Vagina (tissue), 2 donors: ENCODE results near the gene DMD. TPM values are rescaled to one million over a fixed set of nuclear protein-coding genes. Genes with fewer than 3 reads are reported as not detected.

ENCODE experiments used
- DNase-seq, 2 donors: peaks; one replicate each; pipeline ENCODE4 v3.0.0-alpha.2; 2017; ENCODE audit errors: extremely low spot score in 2 of 2
- H3K27ac ChIP-seq: fragments of 200-600 bp; sonication (generic); one replicate; pipeline ENCODE4 v1.5.1; 2019
- H3K27me3 ChIP-seq: fragments of 200-600 bp; sonication (generic); one replicate; pipeline ENCODE4 v1.5.1; 2019
- H3K36me3 ChIP-seq, 2 donors: fragments of 200-600 bp; sonication (generic); one replicate each; pipeline ENCODE4 v1.5.1; 2017 to 2019
- H3K4me1 ChIP-seq: fragments of 200-600 bp; sonication (generic); one replicate; pipeline ENCODE4 v1.5.1; 2019
- H3K4me3 ChIP-seq, 2 donors: fragments of 200-600 bp; sonication (generic); 1 replicate in 1 of 2; 2 replicates in 1 of 2; pipeline ENCODE4 v1.5.1; 2016 to 2019
- H3K9me3 ChIP-seq: fragments of 200-600 bp; sonication (generic); one replicate; pipeline ENCODE4 v1.5.1; 2019
- CTCF ChIP-seq, 3 experiments: fragments of 450-650 bp in 2 of 3; fragments of 200-600 bp in 1 of 3; sonication (generic) in 1 of 3; IDR thresholded peaks; one replicate each; pipeline ENCODE4 v1.5.1; 2017 to 2019; ENCODE audit warnings: antibody characterized with exemption in 3 of 3, mild to moderate bottlenecking in 2 of 3, moderate library complexity in 2 of 3
- POLR2A ChIP-seq, 2 donors: fragments of 450-650 bp; IDR thresholded peaks; one replicate each; pipeline ENCODE4 v1.6.1; 2017; ENCODE audit warnings: antibody characterized with exemption in 2 of 2, mild to moderate bottlenecking in 2 of 2, moderate library complexity in 2 of 2
- POLR2AphosphoS5 ChIP-seq, 2 donors: sonication (generic); formaldehyde crosslinking; IDR thresholded peaks; one replicate each; pipeline ENCODE4 v1.9.0; 2017; ENCODE audit warnings: antibody characterized with exemption in 2 of 2, mild to moderate bottlenecking in 2 of 2, low read depth in 1 of 2; ENCODE audit not compliant: insufficient read depth in 1 of 2
- intact Hi-C: fragments of 100-400 bp; cut with DNase I; formaldehyde crosslinking; loops from one replicate; pipeline ENCODE4 v1.15.1; 2023
- total RNA-seq: library from RNA; depleted of rRNA; stranded (reverse); fragments of >200 nt; gene quantifications from one replicate; pipeline ENCODE4 v1.2.3, GENCODE V29; 2016

The DMD gene
- total RNA-seq, 1 donor from 2014 or later = 25.8 TPM

DNA sequence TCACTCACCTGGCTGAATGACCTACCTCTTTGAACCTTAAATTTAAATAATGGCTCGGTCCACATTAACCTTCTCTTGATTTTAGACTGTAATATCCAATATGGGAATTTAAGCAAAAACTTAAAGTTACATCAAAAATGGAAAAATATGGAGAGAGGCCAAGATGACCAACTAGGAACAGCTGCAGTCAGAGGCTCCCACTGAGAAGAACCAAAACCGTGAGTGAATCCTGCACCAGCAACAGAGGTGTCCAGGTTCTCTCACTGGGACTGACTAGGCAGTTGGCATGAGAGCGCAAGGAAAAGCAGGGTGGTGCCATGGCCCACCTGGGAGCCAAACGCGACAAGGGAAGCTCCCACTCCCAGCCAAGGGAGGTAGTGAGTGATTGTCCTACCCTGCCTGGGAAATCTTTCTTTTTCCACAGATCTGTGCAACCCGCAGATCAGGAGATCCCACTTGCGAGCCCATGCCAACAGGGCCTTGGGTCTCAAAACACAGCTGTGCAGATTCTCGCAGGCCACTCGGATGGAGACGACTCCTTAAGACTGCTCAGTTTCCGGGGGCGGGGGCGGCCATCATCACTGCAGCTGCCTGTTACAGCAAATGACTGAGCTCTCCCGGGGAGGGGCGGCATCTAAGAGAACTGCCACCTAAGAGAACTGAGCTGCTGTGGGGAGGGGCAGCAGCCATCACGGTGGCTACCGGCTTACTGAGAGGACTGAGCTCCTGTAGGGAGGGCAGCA lies 343.4 kb downstream of the DMD start:
- TF ChIP-seq CTCF (IDR thresholded peaks at IDR 0.05) (no peak), POLR2AphosphoS5 (IDR thresholded peaks at IDR 0.05; ENCODE audit: insufficient read depth in 1 of 2, low read depth in 1 of 2) (no peak), POLR2A (IDR thresholded peaks at IDR 0.05) (no peak)
- Histone ChIP-seq H3K27ac (no peak overlapping the region), H3K36me3 (no peaks in the 10 kb centered on the region), H3K4me3 (no peak overlapping the region), H3K4me1 (no peaks in the 10 kb centered on the region), H3K27me3 (no peaks in the 10 kb centered on the region), H3K9me3 (no peaks in the 10 kb centered on the region)
- intact Hi-C loops = no loop called here
- DNase-seq = no peak

- H3K4me3 ChIP-seq = no peak overlapping the region
- H3K36me3 ChIP-seq = no peaks in the 10 kb centered on the region
- TF ChIP-seq CTCF (IDR thresholded peaks at IDR 0.05) = no peak
- TF ChIP-seq POLR2A (IDR thresholded peaks at IDR 0.05) = no peak
- no peak for TF ChIP-seq POLR2AphosphoS5 (IDR thresholded peaks at IDR 0.05; ENCODE audit: insufficient read depth in 1 of 2, low read depth in 1 of 2)
- no peaks in the 10 kb centered on the region for H3K9me3 ChIP-seq
- no peaks in the 10 kb centered on the region for H3K27me3 ChIP-seq
- DNase-seq = no peak
- intact Hi-C loops = no loop called here
- no peaks in the 10 kb centered on the region for H3K4me1 ChIP-seq
- no peak overlapping the region for H3K27ac ChIP-seq
These were observed 359.1 kb downstream of the DMD start for GRCh38 chrX:32852203-32852602.

GRCh38 chrX:32851556-32851955 lies 359.8 kb downstream of the DMD start:
- H3K27me3 ChIP-seq = no peaks in the 10 kb centered on the region
- no peak for TF ChIP-seq CTCF (IDR thresholded peaks at IDR 0.05)
- TF ChIP-seq POLR2A (IDR thresholded peaks at IDR 0.05) = no peak
- no peak for TF ChIP-seq POLR2AphosphoS5 (IDR thresholded peaks at IDR 0.05; ENCODE audit: insufficient read depth in 1 of 2, low read depth in 1 of 2)
- no peak for DNase-seq
- H3K27ac ChIP-seq = no peak overlapping the region
- intact Hi-C loops = no loop called here
- no peak overlapping the region for H3K4me3 ChIP-seq
- H3K9me3 ChIP-seq = no peaks in the 10 kb centered on the region
- no peaks in the 10 kb centered on the region for H3K4me1 ChIP-seq
- no peaks in the 10 kb centered on the region for H3K36me3 ChIP-seq

DNA sequence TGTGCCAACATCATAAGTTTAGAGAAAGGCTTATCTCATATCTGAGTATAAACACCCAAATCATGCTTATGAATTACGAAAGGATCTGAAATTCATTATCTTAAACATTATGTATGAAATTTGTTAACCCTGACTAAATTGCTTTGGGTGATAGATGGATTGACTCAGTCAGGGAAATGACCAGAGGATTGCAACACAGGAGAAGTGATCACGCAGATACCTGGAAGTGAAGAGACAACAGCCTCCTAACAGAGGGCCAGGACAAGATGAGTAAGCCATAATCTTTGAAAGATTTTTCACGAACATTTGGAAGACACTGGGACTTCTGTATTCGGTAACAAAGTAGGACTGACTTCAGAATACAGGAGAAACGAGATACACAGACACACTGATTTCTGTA lies 363.4 kb downstream of the DMD start:
- no peaks in the 10 kb centered on the region for H3K4me1 ChIP-seq
- intact Hi-C loops = loop anchor here (5.0 kb wide), 1 partner anchor 776 kb away; no protein-coding TSS in a partner anchor
- TF ChIP-seq POLR2AphosphoS5 (IDR thresholded peaks at IDR 0.05; ENCODE audit: insufficient read depth in 1 of 2, low read depth in 1 of 2) = no peak
- TF ChIP-seq CTCF (IDR thresholded peaks at IDR 0.05) = no peak
- no peak for TF ChIP-seq POLR2A (IDR thresholded peaks at IDR 0.05)
- no peak overlapping the region for H3K27ac ChIP-seq
- H3K9me3 ChIP-seq = no peaks in the 10 kb centered on the region
- H3K36me3 ChIP-seq = no peaks in the 10 kb centered on the region
- no peak for DNase-seq
- H3K27me3 ChIP-seq = no peaks in the 10 kb centered on the region
- no peak overlapping the region for H3K4me3 ChIP-seq

DNA sequence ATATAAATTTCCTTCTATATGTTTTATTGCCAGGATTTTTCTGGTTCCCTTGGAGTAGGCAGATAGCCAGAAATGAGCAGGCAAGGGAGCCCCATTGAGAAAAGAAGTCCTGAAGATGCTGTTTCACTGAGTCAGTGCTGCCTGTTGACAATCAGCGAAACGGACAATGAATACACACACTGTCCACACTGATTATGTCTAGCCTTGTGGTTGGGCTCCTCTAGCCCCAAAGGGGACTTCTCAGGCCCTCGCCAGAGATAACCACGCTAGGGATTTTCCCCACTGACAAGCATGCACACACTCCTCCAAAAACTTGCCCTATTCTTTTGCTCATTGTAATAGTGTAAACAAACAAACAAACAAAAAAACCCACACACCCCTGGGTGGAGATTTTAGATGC lies 369.3 kb downstream of the DMD start:
- no peaks in the 10 kb centered on the region for H3K9me3 ChIP-seq
- intact Hi-C loops = no loop called here
- TF ChIP-seq POLR2A (IDR thresholded peaks at IDR 0.05) (no peak), CTCF (IDR thresholded peaks at IDR 0.05) (no peak), POLR2AphosphoS5 (IDR thresholded peaks at IDR 0.05; ENCODE audit: insufficient read depth in 1 of 2, low read depth in 1 of 2) (no peak)
- DNase-seq = no peak
- no peak overlapping the region for H3K4me3 ChIP-seq
- H3K27me3 ChIP-seq = no peaks in the 10 kb centered on the region
- no peaks in the 10 kb centered on the region for H3K36me3 ChIP-seq
- H3K4me1 ChIP-seq = no peaks in the 10 kb centered on the region
- H3K27ac ChIP-seq = no peak overlapping the region
